Heart left ventricle (tissue), 13 donors: ENCODE data around the gene PITHD1.

ENCODE experiments used
- POLR2A ChIP-seq, 2 donors: fragments of 450-650 bp; IDR thresholded peaks; one replicate each; pipeline ENCODE4 v1.6.1; 2017; ENCODE audit warnings: antibody characterized with exemption in 2 of 2, mild to moderate bottlenecking in 2 of 2, moderate library complexity in 2 of 2
- TF ChIP-seq, protein P1 (sequence below), 12 donors: fragments of 200-600 bp; sonication (generic) in 4 of 12; IDR thresholded peaks; one replicate each; pipeline versions ENCODE4 v1.5.0 to v1.8.0; 2018 to 2022; ENCODE audit warnings: antibody characterized with exemption in 12 of 12, mild to moderate bottlenecking in 5 of 12
- donor health status: ischemic (EF 13 %, LVEDD 7.1; RV severe dilation, severe dysfunction).
- donor health status: DM: no; HTN: yes; CAD: no.
- donor health status: DM: no; HTN: no; CAD: no.
- donor health status: ischemic (EF 25% LVEDD 6.9; RV normal size, moderate dysfunction).
- donor health status: ischemic (EF 25% LVEDD 5.7; RV mildly dilated, moderate dysfunction).
- donor health status: ischemic (EF 35%, LVEDD 5.7; RV mildly dilated, moderate dysfunction).
- donor health status: nonischemic (EF 11% LVEDD 7.7; RV severe dilation, severe dysfunction).
- donor health status: DM: yes; HTN: yes; CAD: no.
- donor health status: PGD.
- donor health status: ischemic (EF 29% LVEDD 5.4; RV normal size, mild dysfunction).
- donor health status: nonischemic (EF 23%, LVEDD 6.1; RV moderate dilation, normal function).

DNA sequence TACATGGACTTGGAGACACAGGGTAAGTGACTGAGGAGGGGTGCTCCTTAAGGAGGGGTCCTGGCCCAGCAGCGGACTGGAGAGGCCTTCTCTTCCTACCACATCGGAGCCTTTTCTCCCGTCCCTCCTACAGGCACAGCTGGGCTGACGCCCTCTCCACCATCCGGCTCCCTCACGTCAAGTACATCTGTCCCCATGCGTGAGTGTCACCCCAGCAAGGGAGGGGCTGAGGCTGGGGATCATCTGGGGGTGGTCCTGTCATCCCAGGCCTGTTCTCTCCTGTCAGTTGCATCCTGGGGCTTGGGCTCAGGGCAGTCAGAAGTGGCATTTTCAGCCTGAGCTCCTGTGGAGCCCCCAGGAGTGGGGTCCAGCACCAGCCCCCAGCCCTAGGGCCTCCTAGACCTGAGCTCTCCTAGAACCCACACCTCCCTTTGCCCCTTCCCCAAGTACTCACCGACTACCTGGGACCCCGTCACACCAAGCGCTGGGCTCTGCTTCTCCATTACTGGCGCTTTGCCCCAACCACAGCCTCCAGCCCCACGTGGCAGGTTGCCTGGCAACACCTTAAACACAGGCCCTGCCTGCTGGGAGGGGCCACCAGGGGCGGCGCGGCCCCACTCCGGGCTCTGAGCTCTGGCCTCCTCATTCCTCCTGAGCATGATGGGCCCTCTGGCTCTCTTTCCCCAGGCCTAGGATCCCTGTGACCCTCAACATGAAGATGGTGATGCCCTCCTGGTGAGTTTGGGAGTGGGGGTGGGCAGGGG, 15.0 kb downstream of the PITHD1 start:
- TF ChIP-seq, protein P1, sequence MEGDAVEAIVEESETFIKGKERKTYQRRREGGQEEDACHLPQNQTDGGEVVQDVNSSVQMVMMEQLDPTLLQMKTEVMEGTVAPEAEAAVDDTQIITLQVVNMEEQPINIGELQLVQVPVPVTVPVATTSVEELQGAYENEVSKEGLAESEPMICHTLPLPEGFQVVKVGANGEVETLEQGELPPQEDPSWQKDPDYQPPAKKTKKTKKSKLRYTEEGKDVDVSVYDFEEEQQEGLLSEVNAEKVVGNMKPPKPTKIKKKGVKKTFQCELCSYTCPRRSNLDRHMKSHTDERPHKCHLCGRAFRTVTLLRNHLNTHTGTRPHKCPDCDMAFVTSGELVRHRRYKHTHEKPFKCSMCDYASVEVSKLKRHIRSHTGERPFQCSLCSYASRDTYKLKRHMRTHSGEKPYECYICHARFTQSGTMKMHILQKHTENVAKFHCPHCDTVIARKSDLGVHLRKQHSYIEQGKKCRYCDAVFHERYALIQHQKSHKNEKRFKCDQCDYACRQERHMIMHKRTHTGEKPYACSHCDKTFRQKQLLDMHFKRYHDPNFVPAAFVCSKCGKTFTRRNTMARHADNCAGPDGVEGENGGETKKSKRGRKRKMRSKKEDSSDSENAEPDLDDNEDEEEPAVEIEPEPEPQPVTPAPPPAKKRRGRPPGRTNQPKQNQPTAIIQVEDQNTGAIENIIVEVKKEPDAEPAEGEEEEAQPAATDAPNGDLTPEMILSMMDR (IDR thresholded peaks at IDR 0.05) = no peak
- TF ChIP-seq POLR2A (IDR thresholded peaks at IDR 0.05) = no peak
